Keratinocyte (primary cell): ENCODE measurements around the gene PHACTR1. TPM values are rescaled to one million over a fixed set of nuclear protein-coding genes. Genes with fewer than 3 reads are reported as not detected.

Source experiments
- DNase-seq: peaks from one replicate; pipeline ENCODE4 v3.0.0-alpha.2; 2011; ENCODE audit warnings: low read depth, missing footprints, low spot score
- FAIRE-seq: peaks from 2 replicates; lab custom pipeline; 2011; peaks lifted over from hg19 to GRCh38; lab: Jason Lieb, UNC
- H2AFZ ChIP-seq: 2 replicates; pipeline ENCODE4 v1.6.0; 2012; ENCODE audit warnings: low read length, control low read depth, inconsistent platforms; ENCODE audit not compliant: control insufficient read depth
- H3K27ac ChIP-seq: 2 replicates; pipeline ENCODE4 v1.5.1; 2011; ENCODE audit warnings: low read length; ENCODE audit not compliant: control insufficient read depth, insufficient read depth
- H3K27me3 ChIP-seq: 3 replicates; pipeline ENCODE4 v1.6.0; 2011; ENCODE audit warnings: low read length; ENCODE audit not compliant: control insufficient read depth, insufficient read depth; ENCODE audit errors: extremely low read depth
- H3K36me3 ChIP-seq, 2 experiments: 2 replicates in 1 of 2; 3 replicates in 1 of 2; pipeline ENCODE4 v1.5.1; 2011; ENCODE audit warnings: low read length in 2 of 2, mild to moderate bottlenecking in 1 of 2; ENCODE audit not compliant: control insufficient read depth in 2 of 2, insufficient read depth in 2 of 2; ENCODE audit errors: extremely low read depth in 1 of 2
- H3K4me1 ChIP-seq: 3 replicates; pipeline ENCODE4 v1.5.1; 2011; ENCODE audit warnings: low read length; ENCODE audit not compliant: control insufficient read depth, insufficient read depth; ENCODE audit errors: extremely low read depth
- H3K4me2 ChIP-seq: 3 replicates; pipeline ENCODE4 v1.6.0; 2011; ENCODE audit warnings: low read depth, low read length; ENCODE audit not compliant: control insufficient read depth, insufficient read depth; ENCODE audit errors: extremely low read depth
- H3K4me3 ChIP-seq, 3 experiments: fragments of 200-600 bp in 1 of 3; sonication (generic) in 1 of 3; 2 replicates in 2 of 3; 3 replicates in 1 of 3; pipeline ENCODE4 v1.5.1; 2011 to 2016; ENCODE audit warnings: low read length in 3 of 3, mild to moderate bottlenecking in 3 of 3, control low read depth in 2 of 3, inconsistent platforms in 1 of 3, low read depth in 1 of 3, mixed read lengths in 1 of 3, mixed run types in 1 of 3, moderate library complexity in 1 of 3; ENCODE audit not compliant: control insufficient read depth in 2 of 3, insufficient read depth in 2 of 3; ENCODE audit errors: extremely low read depth in 1 of 3
- H3K79me2 ChIP-seq: 2 replicates; pipeline ENCODE4 v1.6.0; 2012; ENCODE audit warnings: low read length; ENCODE audit not compliant: control insufficient read depth, insufficient read depth
- H3K9ac ChIP-seq: 3 replicates; pipeline ENCODE4 v1.6.0; 2011; ENCODE audit warnings: low read length; ENCODE audit not compliant: control insufficient read depth, insufficient read depth; ENCODE audit errors: extremely low read depth
- H3K9me1 ChIP-seq: 3 replicates; pipeline ENCODE4 v1.6.0; 2011; ENCODE audit warnings: low read length; ENCODE audit not compliant: control insufficient read depth, insufficient read depth; ENCODE audit errors: extremely low read depth
- H3K9me3 ChIP-seq: 2 replicates; pipeline ENCODE4 v1.5.1; 2012; ENCODE audit warnings: low read depth, low read length; ENCODE audit not compliant: control insufficient read depth
- H4K20me1 ChIP-seq: 3 replicates; pipeline ENCODE4 v1.6.0; 2011; ENCODE audit warnings: low read length; ENCODE audit not compliant: control insufficient read depth, insufficient read depth; ENCODE audit errors: extremely low read depth
- CTCF ChIP-seq, 3 experiments: IDR thresholded peaks in 1 of 3; conservative IDR thresholded peaks in 1 of 3; optimal IDR thresholded peaks in 1 of 3; 2 replicates in 2 of 3; 3 replicates in 1 of 3; pipeline versions ENCODE3 to v1.5.1; 2011; ENCODE audit warnings: low read length in 3 of 3, mild to moderate bottlenecking in 3 of 3, moderate library complexity in 2 of 3, control low read depth in 1 of 3, inconsistent platforms in 1 of 3; ENCODE audit not compliant: insufficient read depth in 2 of 3; ENCODE audit errors: extremely low read depth in 1 of 3
- EZH2 ChIP-seq: IDR thresholded peaks from one replicate; pipeline ENCODE4 v1.6.1; 2012; ENCODE audit warnings: inconsistent platforms, mild to moderate bottlenecking, low read length, moderate library complexity
- dilution Hi-C: fragments of 300-500 bp; cut with MboI; formaldehyde crosslinking; loops from one replicate; pipeline ENCODE4 v1.7.0; 2020; ENCODE audit warnings: low sequenced_read_pairs; ENCODE audit not compliant: extremely low pct_ligation_motif_present
- polyA plus RNA-seq, 5 experiments: library from polyadenylated mRNA; depleted of rRNA in 3 of 5; stranded (reverse) in 3 of 5; stranded (forward) in 1 of 5; unstranded in 1 of 5; fragments of >200 nt; gene quantifications; 1 replicate in 1 of 5; 2 replicates in 3 of 5; 3 replicates in 1 of 5; pipeline versions ENCODE4 v1.2.1 to v1.2.3, GENCODE V29; 2011 to 2012; ENCODE audit warnings: missing spikeins in 2 of 5, low read depth in 1 of 5, low replicate concordance in 1 of 5

Gene PHACTR1
- polyA plus RNA-seq, 1 donor (not counting 4 experiments of a cell fraction or from before 2014, with no cell fraction given), result 0.22 TPM

DNA sequence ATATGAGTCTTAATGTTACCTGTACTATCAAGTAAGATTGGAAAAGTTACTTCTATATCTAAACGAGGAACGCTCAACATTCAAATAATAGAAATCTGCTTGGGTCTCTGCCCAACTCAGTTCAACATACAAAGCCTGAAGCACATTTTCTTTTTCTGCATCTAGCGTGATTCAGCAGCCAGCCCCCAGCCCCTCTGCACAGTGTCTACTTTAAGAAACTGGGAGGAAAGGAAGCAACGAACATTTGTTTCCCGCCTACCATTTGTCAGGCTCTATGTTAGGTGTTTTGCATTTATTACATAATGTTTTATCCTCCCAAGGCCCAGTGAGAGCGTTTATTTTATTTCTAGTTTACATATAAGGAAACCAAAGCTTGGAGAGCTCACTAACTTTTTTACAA is 17.3 kb downstream of the PHACTR1 start:
- FAIRE-seq (no peak), DNase-seq (no peak)
- dilution Hi-C loops, result no loop called here
- no peak overlapping the region for H3K4me2 ChIP-seq
- no peaks in the 10 kb centered on the region for H3K27me3 ChIP-seq
- H3K4me1 ChIP-seq, result no peaks in the 10 kb centered on the region
- H3K27ac ChIP-seq, result no peak overlapping the region
- no peaks in the 10 kb centered on the region for H3K36me3 ChIP-seq
- no peak overlapping the region for H3K9ac ChIP-seq
- no peaks in the 10 kb centered on the region for H3K79me2 ChIP-seq
- TF ChIP-seq EZH2, result no peak
- TF ChIP-seq CTCF (optimal IDR thresholded peaks at IDR 0.05 in 1 of 3, IDR thresholded peaks at IDR 0.05 in 1 of 3, conservative IDR thresholded peaks at IDR 0.05 in 1 of 3; ENCODE audit: extremely low read depth in 1 of 3, insufficient read depth in 2 of 3, low read length in 3 of 3), result no peak
- H3K9me3 ChIP-seq, result no peaks in the 10 kb centered on the region
- H3K9me1 ChIP-seq, result no peaks in the 10 kb centered on the region
- H3K4me3 ChIP-seq, result no peak overlapping the region
- H2AFZ ChIP-seq, result no peak overlapping the region
- no peaks in the 10 kb centered on the region for H4K20me1 ChIP-seq

GRCh38 chr6:12735786-12736185 is 19.2 kb downstream of the PHACTR1 start:
- dilution Hi-C loops, result no loop called here
- Histone ChIP-seq H3K4me3 (no peak overlapping the region), H3K9me3 (no peaks in the 10 kb centered on the region), H4K20me1 (no peaks in the 10 kb centered on the region), H3K4me2 (no peak overlapping the region), H3K9ac (no peak overlapping the region), H3K27ac (no peak overlapping the region), H3K9me1 (no peaks in the 10 kb centered on the region), H3K4me1 (no peaks in the 10 kb centered on the region), H2AFZ (no peak overlapping the region), H3K79me2 (no peaks in the 10 kb centered on the region), H3K36me3 (no peaks in the 10 kb centered on the region), H3K27me3 (no peaks in the 10 kb centered on the region)
- no peak for DNase-seq
- FAIRE-seq, result no peak
- TF ChIP-seq CTCF (optimal IDR thresholded peaks at IDR 0.05 in 1 of 3, IDR thresholded peaks at IDR 0.05 in 1 of 3, conservative IDR thresholded peaks at IDR 0.05 in 1 of 3; ENCODE audit: extremely low read depth in 1 of 3, insufficient read depth in 2 of 3, low read length in 3 of 3), result no peak
- TF ChIP-seq EZH2, result no peak
